Caki2 (cell line): ENCODE results near the gene BNIP5. TPM values are rescaled to one million over a fixed set of nuclear protein-coding genes. Genes with fewer than 3 reads are reported as not detected.

ENCODE experiments used
- DNase-seq: peaks from one replicate; pipeline ENCODE4 v3.0.0-alpha.2; 2015; ENCODE audit warnings: low read depth
- in situ Hi-C: cut with HindIII; loops from 2 replicates; pipeline ENCODE4 v1.10.0; 2016; ENCODE audit warnings: low sequenced_read_pairs, low pct_unique_long_range_greater_than_20kb, mixed read lengths
- total RNA-seq: library from RNA; depleted of rRNA; stranded (reverse); fragments of >200 nt; shearing (Covaris generic); gene quantifications from 2 replicates; pipeline ENCODE4 v1.2.3, GENCODE V29; 2014; ENCODE audit warnings: low replicate concordance; rRNA removed

The BNIP5 gene, protein sequence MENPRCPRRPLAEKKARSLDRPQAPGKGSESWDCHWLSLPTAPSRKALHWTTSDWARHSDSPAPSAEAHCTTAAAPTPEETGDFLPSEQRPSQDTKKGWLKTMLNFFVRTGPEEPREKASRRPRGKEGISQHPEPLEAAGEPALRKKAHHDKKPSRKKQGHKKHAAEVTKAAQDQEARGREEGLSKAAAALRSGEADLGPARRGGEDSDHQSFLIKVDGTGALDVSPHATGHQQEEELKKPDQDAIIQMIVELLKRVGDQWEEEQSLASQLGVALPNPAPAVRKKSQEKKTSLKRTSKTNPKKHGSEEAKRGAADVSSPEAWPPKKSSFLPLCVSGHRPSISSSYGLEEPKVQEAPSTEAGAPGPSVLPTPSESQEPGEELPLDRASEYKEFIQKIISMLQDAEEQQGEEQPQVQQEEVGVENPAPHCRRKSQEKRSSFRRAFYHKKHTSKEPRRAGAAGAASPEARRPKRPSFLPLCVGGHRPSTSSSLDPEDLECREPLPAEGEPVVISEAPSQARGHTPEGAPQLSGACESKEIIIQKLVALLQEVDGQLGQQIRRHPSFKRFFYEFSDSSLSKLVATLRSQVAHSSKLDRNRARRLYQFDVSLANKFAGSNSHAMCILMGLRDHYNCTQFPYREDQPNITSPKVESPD
- not detected in 2 replicates for total RNA-seq

DNA sequence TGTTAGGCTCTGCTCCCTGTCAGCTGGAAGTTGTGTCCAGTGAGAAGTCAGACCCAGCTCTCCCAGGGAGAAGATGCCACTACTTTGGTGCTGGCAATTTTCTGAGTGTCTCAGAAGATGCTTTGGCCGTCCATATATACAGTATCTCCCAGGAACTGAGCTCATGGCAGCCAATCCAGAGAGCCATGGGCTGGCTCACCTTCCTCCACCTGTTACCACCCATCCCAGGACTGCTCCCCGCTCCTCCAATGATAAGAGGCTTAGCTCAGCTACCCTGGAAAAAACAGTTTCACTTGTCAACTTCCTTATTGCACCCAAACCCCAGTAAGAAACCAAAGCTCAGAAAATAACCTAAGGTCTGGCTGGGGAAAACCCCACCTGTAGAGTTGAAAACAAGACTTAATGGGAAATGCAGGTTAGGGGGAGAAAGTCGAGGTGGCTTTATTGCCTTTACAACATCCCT lies at the start of gene BNIP5:
Gene BNIP5, minus strand, starts transcription at position 110 of the 463 bp plus-strand sequence. CDS start 6,198 bp downstream, outside the sequence.
- in situ Hi-C loops, result no loop called here
- DNase-seq, result no peak

DNA sequence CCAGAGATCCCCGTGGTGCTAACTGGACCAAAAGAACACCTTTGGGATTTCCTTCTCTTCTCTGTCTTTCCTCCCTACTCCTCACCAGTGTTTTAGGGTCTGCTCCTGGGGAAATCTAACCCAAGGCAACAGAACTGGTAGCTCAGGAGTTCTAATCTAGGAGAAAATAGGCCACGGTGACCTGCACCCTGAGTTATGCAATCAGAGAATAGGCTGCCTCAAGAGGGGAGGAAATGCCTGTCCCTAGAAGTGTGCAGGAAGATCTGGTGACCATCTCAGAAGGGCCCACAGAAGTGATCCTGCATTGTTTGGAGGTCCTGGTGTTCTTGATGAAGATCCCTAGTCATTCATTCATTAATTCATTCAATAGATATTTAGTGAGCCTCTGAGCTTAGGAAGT lies 47.4 kb upstream of the BNIP5 start:
- DNase-seq, result no peak
- in situ Hi-C loops, result no loop called here

DNA sequence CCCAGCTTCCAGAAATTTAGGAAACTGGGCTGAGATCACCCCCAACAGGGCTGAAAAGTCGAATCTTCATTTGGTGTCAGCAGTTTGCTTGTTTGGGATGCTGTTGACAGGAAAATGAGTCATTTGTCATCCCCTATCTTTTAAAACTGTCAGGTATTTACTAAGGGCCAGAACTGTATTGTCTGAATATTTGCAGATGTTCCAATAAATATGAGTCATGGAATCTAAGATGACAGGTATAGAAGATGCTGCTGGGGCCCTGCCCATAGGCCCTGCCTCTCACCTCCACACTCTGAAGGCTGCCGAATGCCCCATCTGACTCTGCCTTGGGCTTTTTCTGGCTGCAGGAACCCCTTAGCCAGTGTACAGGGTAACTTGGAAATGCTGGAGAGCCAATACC lies 46.9 kb upstream of the BNIP5 start:
- in situ Hi-C loops, result no loop called here
- DNase-seq, result no peak

DNA sequence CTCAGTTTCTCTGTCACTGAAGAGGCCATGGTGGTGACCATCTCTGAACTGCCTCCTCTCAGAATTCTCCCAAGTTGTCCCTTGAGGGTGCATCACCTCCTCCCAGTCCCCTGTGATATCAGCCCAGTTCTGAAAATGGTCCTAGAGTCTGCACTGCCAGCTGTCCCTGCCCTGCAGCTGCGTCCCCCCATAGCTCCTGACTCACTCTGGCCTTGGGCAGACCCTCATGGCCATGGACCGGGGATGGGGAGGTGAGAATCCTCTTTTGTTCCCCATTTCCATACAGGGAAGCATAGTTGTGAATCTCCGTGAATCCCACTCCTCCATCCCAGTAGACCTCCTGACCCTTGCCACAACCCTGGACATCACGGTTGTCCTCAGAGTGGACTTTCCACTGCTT lies 46.3 kb upstream of the BNIP5 start:
- in situ Hi-C loops, result no loop called here
- DNase-seq, result no peak

DNA sequence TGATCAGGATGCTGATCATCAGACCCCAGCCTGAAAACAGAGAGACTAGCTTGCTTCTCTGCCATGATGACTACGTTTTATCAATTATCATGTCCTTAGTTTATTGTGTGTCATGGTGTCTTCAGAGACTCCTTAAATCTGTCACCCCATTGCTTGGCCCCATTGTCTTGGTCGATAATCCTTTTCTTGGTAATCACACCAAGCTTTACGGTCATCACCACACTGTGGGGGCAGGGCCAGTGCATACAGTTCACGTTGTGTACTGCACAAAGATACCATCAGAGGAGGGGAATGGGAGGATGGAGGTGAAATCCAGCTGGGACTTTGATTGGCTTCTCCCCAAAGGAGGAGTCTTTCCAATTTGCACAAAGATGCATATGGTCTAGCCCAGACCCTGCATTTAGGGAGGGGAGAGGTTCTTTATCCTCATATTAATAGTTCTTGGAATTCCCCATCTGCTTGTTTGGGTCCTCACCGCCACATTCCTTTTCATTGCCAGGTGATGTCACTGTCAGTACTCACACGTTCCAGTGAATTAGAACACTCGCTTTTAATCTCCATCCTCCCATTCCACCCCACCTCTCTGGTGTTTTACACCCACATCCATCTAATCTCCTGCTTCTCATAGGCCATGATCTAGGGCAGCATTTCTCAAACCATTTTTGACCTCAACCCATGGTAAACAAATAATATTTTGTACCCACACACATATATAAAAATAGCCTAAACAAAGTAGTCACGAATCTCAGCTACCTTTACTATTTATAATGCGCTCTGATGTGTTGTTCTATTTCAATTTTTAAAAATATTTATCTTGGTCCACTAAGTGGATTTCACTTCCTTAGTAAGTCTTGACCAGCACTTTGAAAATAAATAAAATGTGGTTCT lies 45.1 kb upstream of the BNIP5 start:
- in situ Hi-C loops, result no loop called here
- no peak for DNase-seq

DNA sequence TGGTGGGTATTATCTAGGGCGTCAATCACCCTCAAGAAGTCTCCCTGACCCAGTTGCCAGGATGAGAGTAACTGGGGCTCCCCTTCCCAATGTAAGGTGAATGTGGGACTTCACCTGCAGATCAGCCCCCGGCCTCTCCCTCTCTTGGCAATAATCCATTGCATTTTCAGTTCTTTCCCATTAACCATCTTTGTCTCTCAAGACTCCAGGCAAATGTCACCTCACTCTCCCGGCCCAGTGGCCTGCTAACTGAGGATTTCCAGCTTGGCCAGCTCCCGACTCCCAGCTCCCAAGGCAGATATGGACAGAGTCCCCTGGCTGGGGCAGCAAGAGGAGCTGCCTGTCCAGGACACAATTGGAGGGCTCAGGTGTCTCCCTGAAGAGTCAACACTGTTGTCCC lies 43.5 kb upstream of the BNIP5 start:
- in situ Hi-C loops, result no loop called here
- DNase-seq, result no peak

DNA sequence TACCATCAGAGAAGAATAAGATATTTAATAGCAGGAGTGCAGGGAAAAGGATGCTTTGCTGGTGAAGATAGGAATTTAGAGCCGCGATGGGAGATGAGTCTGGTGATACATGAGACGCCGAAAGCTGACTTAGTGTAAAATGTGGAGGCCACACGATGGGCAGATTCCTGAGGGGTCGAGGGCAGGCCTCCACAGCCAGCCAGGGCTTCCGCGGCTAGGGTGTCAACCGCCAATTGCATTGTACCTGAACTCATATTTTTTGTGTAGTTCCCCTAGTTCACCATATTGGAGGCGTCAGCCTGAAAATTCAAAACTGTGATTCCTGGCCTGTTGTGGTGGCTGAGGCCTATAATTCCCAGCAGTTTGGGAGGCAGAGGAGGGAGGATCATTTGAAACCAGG lies 42.2 kb upstream of the BNIP5 start:
- in situ Hi-C loops, result no loop called here
- DNase-seq, result no peak

DNA sequence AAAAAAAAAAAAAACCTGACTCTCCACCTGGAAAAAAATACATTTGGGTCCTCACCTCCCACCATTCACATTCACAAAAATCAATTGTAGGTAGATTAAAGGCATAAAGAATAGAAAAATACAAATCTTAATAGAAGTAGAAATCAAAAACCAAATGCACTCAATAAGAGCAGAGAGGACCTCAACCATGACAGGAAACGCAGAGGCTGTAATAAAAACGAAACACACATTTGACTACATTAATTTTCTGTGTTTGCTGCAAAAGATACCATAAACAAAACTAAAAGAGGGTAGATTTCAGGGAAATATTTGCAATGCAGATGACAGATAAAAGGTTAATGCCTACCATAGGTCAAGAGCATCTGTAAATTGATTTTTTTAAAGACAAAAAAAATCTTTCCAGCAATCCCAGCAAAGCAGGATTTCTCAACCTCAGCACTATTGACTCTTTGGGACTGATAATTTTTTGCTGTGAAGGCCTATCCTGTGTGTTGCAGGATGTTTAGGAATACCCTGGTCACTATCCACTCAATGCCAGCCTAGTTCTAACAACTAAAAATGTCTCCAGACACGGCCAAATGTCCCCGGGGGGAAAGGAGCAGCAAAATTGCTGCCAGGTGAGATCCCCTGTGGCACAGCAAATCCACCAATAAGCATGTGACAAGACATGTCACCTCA lies 41.7 kb upstream of the BNIP5 start:
- no peak for DNase-seq
- in situ Hi-C loops, result no loop called here

DNA sequence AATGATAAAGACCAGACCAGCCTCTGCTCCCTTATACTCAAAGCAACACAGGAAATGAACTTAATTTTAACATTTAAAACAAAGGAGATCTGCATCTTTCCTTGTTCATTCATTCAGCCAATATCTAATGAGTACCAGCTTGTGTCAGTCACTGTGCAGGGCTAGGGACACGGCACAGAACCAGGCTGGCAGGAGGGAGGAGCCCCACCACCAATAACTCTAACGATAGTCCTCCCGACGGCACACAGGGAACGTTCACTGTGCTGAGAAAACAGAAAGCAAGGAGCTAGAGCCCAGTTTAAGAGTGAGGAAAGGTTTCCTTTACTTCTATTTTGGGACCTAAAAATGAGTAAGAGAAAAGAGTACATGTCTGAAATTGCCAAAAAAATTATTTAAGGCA lies 40.9 kb upstream of the BNIP5 start:
- in situ Hi-C loops, result no loop called here
- no peak for DNase-seq

DNA sequence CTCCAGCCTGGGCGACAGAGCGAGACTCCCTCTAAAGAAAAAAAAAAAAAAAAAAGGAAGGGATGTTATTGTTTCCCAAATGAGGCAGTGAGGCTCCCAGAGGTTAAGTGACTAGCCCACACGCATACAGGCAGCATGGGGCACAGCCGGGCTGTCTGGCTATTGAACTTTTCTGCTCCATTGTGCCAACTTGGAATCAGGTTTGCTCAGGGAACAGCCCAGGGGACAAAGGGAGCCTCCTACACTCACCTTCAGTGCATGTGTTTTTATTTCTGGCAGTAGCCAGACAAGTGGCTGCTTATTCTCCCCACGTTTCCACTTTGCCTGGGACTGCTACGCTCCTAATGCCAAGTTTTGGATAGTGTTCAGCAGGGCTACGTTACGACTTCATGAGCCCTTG lies 40.1 kb upstream of the BNIP5 start:
- in situ Hi-C loops, result no loop called here
- no peak for DNase-seq

DNA sequence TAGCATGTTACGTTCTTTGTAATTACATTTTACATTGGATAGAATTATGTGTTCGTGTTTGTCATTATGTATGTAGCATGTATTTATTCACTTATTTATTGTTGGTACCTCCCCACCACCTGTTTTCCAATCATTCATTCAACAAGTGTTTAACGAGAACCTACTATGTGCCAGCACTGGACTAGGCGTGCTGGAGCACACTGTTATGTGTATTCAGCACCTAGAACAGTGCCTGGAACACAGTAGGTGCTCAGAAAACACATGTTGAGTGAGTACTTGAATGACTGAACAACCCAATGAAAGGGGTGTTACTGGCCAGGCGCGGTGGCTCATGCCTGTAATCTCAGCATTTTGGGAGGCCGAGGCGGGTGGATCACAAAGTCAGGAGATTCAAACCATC lies 39.5 kb upstream of the BNIP5 start:
- in situ Hi-C loops, result no loop called here
- DNase-seq, result no peak

DNA sequence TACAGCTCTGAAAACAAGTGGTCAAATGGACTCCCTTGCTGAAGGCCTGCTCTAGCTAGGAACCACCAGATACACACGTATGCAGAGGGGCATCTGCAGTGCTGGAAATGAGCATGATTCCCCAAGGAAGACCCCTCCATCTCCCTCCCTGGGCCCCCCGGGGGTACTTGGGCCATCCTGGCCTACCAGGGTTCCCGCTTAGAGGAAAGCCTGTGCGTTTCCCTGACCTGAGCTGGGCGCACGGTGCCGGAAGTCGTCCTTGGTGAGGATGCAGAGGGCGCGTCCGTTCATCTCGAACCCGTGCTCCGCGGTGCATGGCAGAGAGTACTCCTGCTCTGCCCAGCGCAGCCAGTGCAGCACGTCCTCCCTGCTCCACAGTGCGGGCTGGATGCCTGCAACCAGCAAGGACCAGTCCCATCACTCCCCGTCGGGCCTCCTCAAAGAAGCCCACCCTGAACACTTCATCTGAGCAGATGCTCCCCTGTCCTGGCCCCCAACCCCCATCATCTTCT lies 39.0 kb upstream of the BNIP5 start:
- no peak for DNase-seq
- in situ Hi-C loops, result no loop called here

DNA sequence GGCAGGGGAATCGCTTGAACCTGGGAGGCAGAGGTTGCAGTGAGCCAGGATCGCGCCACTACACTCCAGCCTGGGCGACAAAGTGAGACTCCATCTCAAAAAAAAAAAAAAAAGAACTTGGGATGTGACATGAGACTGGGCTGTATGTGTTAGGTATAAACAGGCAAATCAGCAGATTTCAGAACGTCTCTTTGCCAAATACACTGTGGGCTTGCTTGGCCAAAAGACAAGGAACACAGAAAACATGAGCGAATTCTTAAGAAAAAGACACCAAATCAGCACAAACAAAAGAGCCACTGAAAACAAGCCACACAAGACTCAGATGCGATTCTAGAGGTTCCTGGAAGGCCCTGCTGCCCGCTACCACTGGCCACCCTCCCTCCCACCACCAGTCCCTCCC lies 38.3 kb upstream of the BNIP5 start:
- in situ Hi-C loops, result no loop called here
- DNase-seq, result no peak

DNA sequence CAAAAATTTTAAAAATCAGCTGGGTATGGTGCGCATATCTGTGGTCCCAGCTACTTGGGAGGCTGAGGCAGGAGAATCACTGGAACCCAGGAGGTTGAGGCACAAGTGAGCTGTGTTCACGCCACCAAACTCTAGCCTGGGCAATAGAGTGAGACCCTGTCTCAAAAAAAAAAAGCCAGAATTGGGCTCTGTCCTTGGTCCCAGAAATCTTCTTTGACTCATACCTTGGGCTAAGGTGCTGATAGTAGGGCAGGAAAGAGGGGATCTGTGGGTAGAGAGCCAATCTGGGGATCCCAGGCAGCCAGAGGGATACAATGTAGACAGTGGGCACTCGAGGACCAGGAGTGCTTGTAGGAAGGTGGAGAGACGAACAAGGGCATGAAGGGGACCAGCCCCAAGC lies 37.5 kb upstream of the BNIP5 start:
- no peak for DNase-seq
- in situ Hi-C loops, result no loop called here

DNA sequence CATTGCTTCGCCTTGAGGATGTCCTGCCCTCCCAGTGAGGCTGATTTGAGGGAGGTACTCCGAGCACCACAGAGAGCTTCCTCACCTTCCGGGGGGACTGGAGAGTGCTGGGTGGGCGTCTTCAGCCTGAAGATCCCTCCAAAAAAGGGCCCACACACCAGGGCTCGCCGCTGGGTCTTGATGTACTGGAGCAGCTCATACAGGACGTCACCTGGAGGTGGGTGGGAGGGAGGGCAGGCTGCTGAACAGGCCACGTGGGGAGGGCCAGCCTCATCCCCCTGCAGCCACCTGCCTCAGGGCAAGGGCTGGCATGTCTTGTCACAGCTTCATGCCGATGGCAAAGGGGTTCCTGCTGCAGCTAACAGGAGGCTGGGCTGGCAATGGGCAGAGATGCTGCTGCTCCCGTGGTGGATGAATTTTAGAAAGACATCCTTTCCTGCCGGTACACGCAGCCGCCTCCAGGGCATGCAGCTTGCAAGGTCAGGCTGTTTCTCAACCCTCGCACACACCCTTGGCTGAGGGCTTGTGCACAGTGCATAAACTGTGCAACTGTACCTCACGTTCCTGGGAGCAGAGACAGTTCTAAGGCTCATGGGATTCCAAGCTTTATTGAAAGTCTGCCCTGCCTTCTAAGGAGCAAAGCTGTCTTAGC lies 36.8 kb upstream of the BNIP5 start:
- in situ Hi-C loops, result no loop called here
- no peak for DNase-seq

DNA sequence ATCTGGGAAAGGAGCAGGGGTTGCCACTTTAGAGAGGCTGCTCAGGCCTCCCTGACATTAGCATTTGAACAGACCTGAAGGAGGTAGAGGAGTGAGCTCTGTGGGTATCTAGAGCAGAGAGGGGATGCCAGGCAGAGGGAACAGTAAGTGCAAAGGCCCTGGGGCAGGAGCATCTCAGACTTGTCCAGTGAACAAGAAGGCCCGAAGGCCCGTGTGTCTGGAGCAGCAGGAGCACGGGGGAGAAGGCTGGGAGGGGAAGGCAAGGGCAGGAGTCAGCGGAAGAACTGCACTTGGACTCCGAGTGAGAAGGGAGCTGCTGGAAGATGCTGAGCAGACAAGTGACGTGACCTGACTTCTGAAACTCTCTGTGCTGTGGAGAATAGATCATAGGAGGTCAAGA lies 35.4 kb upstream of the BNIP5 start:
- no peak for DNase-seq
- in situ Hi-C loops, result no loop called here

DNA sequence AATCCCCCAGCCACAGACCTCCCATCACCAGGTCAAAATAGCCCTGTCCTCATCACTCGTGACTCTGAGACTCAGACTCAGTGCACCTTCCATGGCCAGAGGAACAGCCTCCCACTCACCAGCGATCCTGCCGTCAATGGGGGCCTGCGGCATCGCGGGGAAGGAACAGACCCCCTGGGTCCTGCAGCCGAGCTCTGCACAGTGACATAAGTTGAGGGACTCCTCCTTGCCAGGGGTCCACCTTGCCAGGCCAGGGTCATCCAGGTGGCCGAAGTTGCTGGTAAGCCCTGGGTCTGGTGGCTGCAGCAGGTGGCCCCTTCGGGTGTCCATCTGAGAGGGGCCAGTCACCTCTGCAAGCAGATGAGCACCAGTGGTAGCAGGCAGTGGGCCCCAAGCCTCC lies 34.5 kb upstream of the BNIP5 start:
- DNase-seq, result no peak
- in situ Hi-C loops, result no loop called here

DNA sequence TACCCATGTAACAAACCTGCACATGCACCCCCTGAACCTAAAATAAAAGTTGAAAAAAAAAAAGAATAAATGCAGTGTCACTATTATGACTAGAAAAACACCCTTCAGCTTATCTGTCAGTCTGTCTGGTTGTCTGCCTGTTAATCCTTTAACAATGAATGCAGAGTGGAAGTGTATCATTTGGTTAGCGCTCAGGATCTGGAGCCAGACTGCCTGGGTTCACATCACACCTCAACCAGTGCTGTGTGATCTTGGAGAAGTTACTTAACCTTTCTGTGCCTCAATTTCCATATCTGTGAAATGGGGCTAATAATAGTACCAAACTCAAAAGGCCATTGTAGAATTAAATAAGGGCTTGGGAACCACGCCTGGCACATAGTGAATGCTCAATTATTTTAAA lies 34.0 kb upstream of the BNIP5 start:
- in situ Hi-C loops, result no loop called here
- no peak for DNase-seq
